NCI-H128 (cell line): ENCODE results near the gene SH2D6.
"Not testable (repeated sequence)": the region's sequence is repeated elsewhere in the genome, so short reads cannot be mapped to it uniquely, and the experiment has no call there.

Experiments
- DNase-seq: peaks from one replicate; lab custom pipeline; 2025; ENCODE audit not compliant: unreplicated experiment; lab: John Stamatoyannopoulos, UW

The SH2D6 gene

GRCh38 chr2:85468096-85468703 is 49.7 kb downstream of the SH2D6 start:
- DNase-seq: no peak

GRCh38 chr2:85468704-85469349 is 50.3 kb downstream of the SH2D6 start:
- no peak for DNase-seq

GRCh38 chr2:85470850-85471800 is 52.6 kb downstream of the SH2D6 start:
- no peak for DNase-seq

- DNase-seq: no peak
Measured at GRCh38 chr2:85472261-85472660, 53.7 kb downstream of the SH2D6 start.

- DNase-seq: no peak
Measured at GRCh38 chr2:85475799-85476490, 57.4 kb downstream of the SH2D6 start.

GRCh38 chr2:85476624-85477023 is 58.1 kb downstream of the SH2D6 start:
- DNase-seq: no peak

GRCh38 chr2:85477884-85478283 is 59.4 kb downstream of the SH2D6 start:
- no peak for DNase-seq

GRCh38 chr2:85481818-85482777 is 63.6 kb downstream of the SH2D6 start:
- no peak for DNase-seq

GRCh38 chr2:85484615-85485014 is 66.1 kb downstream of the SH2D6 start:
- DNase-seq: not testable (repeated sequence)

GRCh38 chr2:85485815-85486214 is 67.3 kb downstream of the SH2D6 start:
- no peak for DNase-seq
